Neural cell (in vitro differentiated cells): ENCODE results near the gene SELENOW. TPM values are rescaled to one million over a fixed set of nuclear protein-coding genes. Genes with fewer than 3 reads are reported as not detected.

Source experiments
- H2AFZ ChIP-seq: fragments of 200-600, 300-800 bp; sonication (generic), shearing (Covaris generic); 2 replicates; pipeline ENCODE4 v1.6.0; 2014; ENCODE audit warnings: low read depth, mild to moderate bottlenecking, antibody characterized with exemption, low read length, moderate library complexity
- H3F3A ChIP-seq: fragments of 200-600 bp; shearing (Covaris generic); 2 replicates; pipeline ENCODE4 v1.6.1; 2016; ENCODE audit warnings: mild to moderate bottlenecking, moderate library complexity, mixed read lengths, antibody characterized with exemption, low read length; ENCODE audit not compliant: insufficient read depth, poor library complexity, severe bottlenecking
- H3K27ac ChIP-seq: fragments of 200-600, 300-800 bp; sonication (generic), shearing (Covaris generic); 2 replicates; pipeline ENCODE4 v1.5.1; 2014; ENCODE audit warnings: mild to moderate bottlenecking, low read length, moderate library complexity
- H3K27me3 ChIP-seq: fragments of 300-800, 200-600 bp; sonication (generic), shearing (Covaris generic); 2 replicates; pipeline ENCODE4 v1.6.0; 2014; ENCODE audit warnings: mild to moderate bottlenecking, low read depth, low read length, moderate library complexity; ENCODE audit not compliant: insufficient read depth
- H3K36me3 ChIP-seq: fragments of 300-800, 200-600 bp; sonication (generic), shearing (Covaris generic); 2 replicates; pipeline ENCODE4 v1.5.1; 2014; ENCODE audit warnings: mild to moderate bottlenecking, antibody characterized with exemption, low read length, moderate library complexity; ENCODE audit not compliant: insufficient read depth
- H3K4me2 ChIP-seq: fragments of 300-800, 200-600 bp; sonication (generic), shearing (Covaris generic); 2 replicates; pipeline ENCODE4 v1.6.0; 2014; ENCODE audit warnings: mild to moderate bottlenecking, low read length
- H3K4me3 ChIP-seq: fragments of 300-800, 200-600 bp; sonication (generic), shearing (Covaris generic); 2 replicates; pipeline ENCODE4 v1.5.1; 2014; ENCODE audit warnings: mild to moderate bottlenecking, low read length, moderate library complexity
- H3K79me2 ChIP-seq: fragments of 200-600 bp; shearing (Covaris generic); replicated peaks from 2 replicates; pipeline ENCODE4 v1.6.0; 2014; ENCODE audit warnings: mild to moderate bottlenecking, low read length, moderate library complexity; ENCODE audit not compliant: insufficient read depth
- H3K9ac ChIP-seq: fragments of 300-800, 200-600 bp; sonication (generic), shearing (Covaris generic); 2 replicates; pipeline ENCODE4 v1.6.1; 2016; ENCODE audit warnings: mild to moderate bottlenecking, low read length, mixed read lengths
- H3K9me2 ChIP-seq: fragments of 200-600 bp; shearing (Covaris generic); 2 replicates; pipeline ENCODE4 v1.6.1; 2016; ENCODE audit warnings: mild to moderate bottlenecking, low read length, mixed read lengths; ENCODE audit not compliant: insufficient read depth
- H3K9me3 ChIP-seq: fragments of 200-600, 300-800 bp; sonication (generic), shearing (Covaris generic); 2 replicates; pipeline ENCODE4 v1.6.1; 2016; ENCODE audit warnings: mild to moderate bottlenecking, mixed run types, low read length, moderate library complexity, mixed read lengths
- H4K20me1 ChIP-seq: fragments of 200-600 bp; shearing (Covaris generic); 2 replicates; pipeline ENCODE4 v1.6.1; 2016; ENCODE audit warnings: mild to moderate bottlenecking, mixed run types; ENCODE audit not compliant: insufficient read depth
- EP300 ChIP-seq: fragments of 450-650 bp; conservative IDR thresholded peaks from 2 replicates; pipeline ENCODE4 v1.6.1; 2014; ENCODE audit warnings: antibody characterized with exemption, mild to moderate bottlenecking, moderate library complexity; ENCODE audit not compliant: poor library complexity, severe bottlenecking
- EZH2 ChIP-seq: fragments of 200-600, 300-800 bp; shearing (Covaris generic), sonication (generic); IDR thresholded peaks from 2 replicates; pipeline ENCODE4 v1.6.1; 2014; ENCODE audit warnings: antibody characterized with exemption, low read length, borderline replicate concordance, mild to moderate bottlenecking; ENCODE audit not compliant: insufficient read depth, poor library complexity, severe bottlenecking
- MXI1 ChIP-seq: fragments of 450-650 bp; conservative IDR thresholded peaks from 2 replicates; pipeline ENCODE4 v1.6.1; 2014; ENCODE audit warnings: antibody characterized with exemption, mild to moderate bottlenecking; ENCODE audit not compliant: poor library complexity, severe bottlenecking
- POLR2AphosphoS5 ChIP-seq: IDR thresholded peaks from 2 replicates; pipeline ENCODE4 v1.6.1; 2012
- RAD21 ChIP-seq: fragments of 450-650 bp; conservative IDR thresholded peaks from 2 replicates; pipeline ENCODE4 v1.6.1; 2014; ENCODE audit warnings: antibody characterized with exemption, mild to moderate bottlenecking, moderate library complexity
- SMC3 ChIP-seq: fragments of 450-650 bp; conservative IDR thresholded peaks from 2 replicates; pipeline ENCODE4 v1.6.1; 2014; ENCODE audit warnings: antibody characterized with exemption, mild to moderate bottlenecking, moderate library complexity; ENCODE audit not compliant: poor library complexity
- TAF1 ChIP-seq: IDR thresholded peaks from 2 replicates; pipeline ENCODE4 v1.6.1; 2012; ENCODE audit warnings: low read depth
- polyA plus RNA-seq: library from polyadenylated mRNA; depleted of rRNA; stranded (reverse); fragments of >200 nt; gene quantifications from 2 replicates; pipeline ENCODE4 v1.2.3, GENCODE V29; 2014
- TF ChIP-seq, protein P1 (sequence below): fragments of 450-650 bp; IDR thresholded peaks from 2 replicates; pipeline ENCODE4 v1.5.1; 2014; ENCODE audit warnings: antibody characterized with exemption, mild to moderate bottlenecking, moderate library complexity; ENCODE audit not compliant: poor library complexity, severe bottlenecking
- TF ChIP-seq, protein P2 (sequence below): IDR thresholded peaks from 2 replicates; pipeline ENCODE4 v1.6.1; 2012; ENCODE audit warnings: borderline replicate concordance

Gene SELENOW
- polyA plus RNA-seq, 1 donor from 2014 or later: 811 TPM

DNA sequence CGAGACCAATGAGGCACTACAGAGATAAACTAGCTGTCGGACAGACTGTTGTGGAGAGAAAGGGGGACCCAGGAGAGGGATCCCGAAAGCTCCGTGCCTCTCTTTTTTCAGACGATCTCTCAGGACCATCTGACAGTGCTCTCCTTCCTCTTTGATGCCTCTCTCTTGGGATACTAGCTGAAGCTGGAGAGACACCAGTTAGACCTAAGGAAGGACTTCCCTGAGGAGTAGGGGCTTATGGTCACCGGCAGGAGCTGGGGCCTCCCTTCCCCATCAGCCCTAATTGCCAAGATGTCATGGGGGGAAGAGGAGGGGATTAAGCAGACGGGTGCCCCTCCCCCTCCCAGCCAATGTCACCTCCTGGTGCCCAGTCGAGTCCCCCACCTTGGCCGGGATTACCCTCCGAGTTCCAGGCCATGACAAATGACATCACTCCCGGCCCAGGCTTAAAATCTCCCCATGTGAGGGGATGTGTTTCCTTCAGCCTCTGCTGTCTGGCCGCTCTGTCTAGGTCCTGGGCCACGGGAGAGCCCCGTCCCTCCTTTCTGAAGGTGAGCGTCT is 43.0 kb downstream of the SELENOW start, which contains the start of gene CRX:
Gene CRX, plus strand, starts transcription at position 478 of the 561 bp plus-strand sequence. CDS start 12,507 bp downstream, outside the sequence.
- Histone ChIP-seq H2AFZ (no peak within 1 kb of the TSS), H3K4me3 (no peak within 1 kb of the TSS), H3K9me2 (no peaks in the 10 kb centered on the region), H4K20me1 (no peaks in the 10 kb centered on the region), H3K27ac (no peak within 1 kb of the TSS), H3K79me2 (no peaks in the 10 kb centered on the region), H3K27me3 (no peaks in the 10 kb centered on the region), H3K9ac (no peak within 1 kb of the TSS), H3K4me2 (no peak within 1 kb of the TSS), H3K9me3 (no peaks in the 10 kb centered on the region), H3K36me3 (no peaks in the 10 kb centered on the region), H3F3A (no peaks in the 10 kb centered on the region)
- TF ChIP-seq POLR2AphosphoS5: no peak

DNA sequence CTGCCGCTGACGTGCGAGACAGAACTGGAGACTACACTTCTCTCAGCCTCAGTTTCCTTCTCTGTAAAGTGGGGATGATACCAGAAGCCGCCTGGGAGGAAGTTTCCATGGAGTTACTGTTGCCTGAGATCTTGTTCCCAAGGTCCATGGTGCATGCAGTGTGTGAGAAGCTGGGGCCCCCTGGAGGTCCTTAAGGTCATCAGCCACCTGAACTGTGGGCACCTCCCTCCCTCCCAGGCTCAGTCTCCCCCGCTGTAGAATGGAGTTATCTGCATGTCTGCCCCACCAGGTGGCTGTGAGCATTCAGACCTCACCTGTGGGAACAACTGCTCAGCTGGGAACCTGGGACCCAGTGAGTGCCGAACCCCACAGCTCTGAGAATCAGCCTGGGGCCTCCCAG is 45.9 kb downstream of the SELENOW start:
- Histone ChIP-seq H3K4me2 (no peak overlapping the region), H3K27ac (no peak overlapping the region)
- TF ChIP-seq EP300 (no peak), RAD21 (no peak), POLR2AphosphoS5 (no peak), SMC3 (no peak), TAF1 (no peak)

DNA sequence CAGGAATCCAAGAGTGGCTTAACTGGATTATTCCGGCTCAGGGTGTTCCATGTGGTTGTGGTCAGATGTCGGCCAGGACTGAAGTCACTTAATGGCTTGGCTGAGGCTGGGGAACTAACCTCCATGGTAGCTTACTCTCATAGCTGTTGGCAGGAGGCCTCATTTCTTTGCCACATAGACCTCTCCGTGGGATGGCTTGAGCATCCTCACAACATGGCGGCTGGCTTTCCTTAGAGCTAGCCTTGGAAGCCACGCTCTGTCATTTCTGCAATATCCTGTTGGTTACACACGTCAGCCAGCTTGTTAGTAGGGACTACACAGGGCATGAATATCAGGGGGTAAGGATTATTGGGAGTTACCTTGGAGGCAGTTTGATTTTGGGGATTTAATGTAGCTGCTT is 48.3 kb downstream of the SELENOW start:
- no peaks in the 10 kb centered on the region for H4K20me1 ChIP-seq
- H3K27ac ChIP-seq: no peak overlapping the region
- no peaks in the 10 kb centered on the region for H3F3A ChIP-seq
- H3K9ac ChIP-seq: no peak overlapping the region
- no peaks in the 10 kb centered on the region for H3K9me2 ChIP-seq
- TF ChIP-seq EZH2 (no peak), MXI1 (no peak), EP300 (no peak), POLR2AphosphoS5 (no peak), TAF1 (no peak)
- TF ChIP-seq, protein P1, sequence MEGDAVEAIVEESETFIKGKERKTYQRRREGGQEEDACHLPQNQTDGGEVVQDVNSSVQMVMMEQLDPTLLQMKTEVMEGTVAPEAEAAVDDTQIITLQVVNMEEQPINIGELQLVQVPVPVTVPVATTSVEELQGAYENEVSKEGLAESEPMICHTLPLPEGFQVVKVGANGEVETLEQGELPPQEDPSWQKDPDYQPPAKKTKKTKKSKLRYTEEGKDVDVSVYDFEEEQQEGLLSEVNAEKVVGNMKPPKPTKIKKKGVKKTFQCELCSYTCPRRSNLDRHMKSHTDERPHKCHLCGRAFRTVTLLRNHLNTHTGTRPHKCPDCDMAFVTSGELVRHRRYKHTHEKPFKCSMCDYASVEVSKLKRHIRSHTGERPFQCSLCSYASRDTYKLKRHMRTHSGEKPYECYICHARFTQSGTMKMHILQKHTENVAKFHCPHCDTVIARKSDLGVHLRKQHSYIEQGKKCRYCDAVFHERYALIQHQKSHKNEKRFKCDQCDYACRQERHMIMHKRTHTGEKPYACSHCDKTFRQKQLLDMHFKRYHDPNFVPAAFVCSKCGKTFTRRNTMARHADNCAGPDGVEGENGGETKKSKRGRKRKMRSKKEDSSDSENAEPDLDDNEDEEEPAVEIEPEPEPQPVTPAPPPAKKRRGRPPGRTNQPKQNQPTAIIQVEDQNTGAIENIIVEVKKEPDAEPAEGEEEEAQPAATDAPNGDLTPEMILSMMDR: no peak
- TF ChIP-seq, protein P2, sequence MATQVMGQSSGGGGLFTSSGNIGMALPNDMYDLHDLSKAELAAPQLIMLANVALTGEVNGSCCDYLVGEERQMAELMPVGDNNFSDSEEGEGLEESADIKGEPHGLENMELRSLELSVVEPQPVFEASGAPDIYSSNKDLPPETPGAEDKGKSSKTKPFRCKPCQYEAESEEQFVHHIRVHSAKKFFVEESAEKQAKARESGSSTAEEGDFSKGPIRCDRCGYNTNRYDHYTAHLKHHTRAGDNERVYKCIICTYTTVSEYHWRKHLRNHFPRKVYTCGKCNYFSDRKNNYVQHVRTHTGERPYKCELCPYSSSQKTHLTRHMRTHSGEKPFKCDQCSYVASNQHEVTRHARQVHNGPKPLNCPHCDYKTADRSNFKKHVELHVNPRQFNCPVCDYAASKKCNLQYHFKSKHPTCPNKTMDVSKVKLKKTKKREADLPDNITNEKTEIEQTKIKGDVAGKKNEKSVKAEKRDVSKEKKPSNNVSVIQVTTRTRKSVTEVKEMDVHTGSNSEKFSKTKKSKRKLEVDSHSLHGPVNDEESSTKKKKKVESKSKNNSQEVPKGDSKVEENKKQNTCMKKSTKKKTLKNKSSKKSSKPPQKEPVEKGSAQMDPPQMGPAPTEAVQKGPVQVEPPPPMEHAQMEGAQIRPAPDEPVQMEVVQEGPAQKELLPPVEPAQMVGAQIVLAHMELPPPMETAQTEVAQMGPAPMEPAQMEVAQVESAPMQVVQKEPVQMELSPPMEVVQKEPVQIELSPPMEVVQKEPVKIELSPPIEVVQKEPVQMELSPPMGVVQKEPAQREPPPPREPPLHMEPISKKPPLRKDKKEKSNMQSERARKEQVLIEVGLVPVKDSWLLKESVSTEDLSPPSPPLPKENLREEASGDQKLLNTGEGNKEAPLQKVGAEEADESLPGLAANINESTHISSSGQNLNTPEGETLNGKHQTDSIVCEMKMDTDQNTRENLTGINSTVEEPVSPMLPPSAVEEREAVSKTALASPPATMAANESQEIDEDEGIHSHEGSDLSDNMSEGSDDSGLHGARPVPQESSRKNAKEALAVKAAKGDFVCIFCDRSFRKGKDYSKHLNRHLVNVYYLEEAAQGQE: no peak
- H3K79me2 ChIP-seq: no peaks in the 10 kb centered on the region
- no peaks in the 10 kb centered on the region for H3K27me3 ChIP-seq
- H3K4me3 ChIP-seq: no peak overlapping the region
- H2AFZ ChIP-seq: no peak overlapping the region
- no peaks in the 10 kb centered on the region for H3K9me3 ChIP-seq
- H3K36me3 ChIP-seq: no peaks in the 10 kb centered on the region
- H3K4me2 ChIP-seq: no peak overlapping the region

More for the DNA sequence above, 45.9 kb downstream of the SELENOW start:
- H3K36me3 ChIP-seq: no peaks in the 10 kb centered on the region
- H3K9me3 ChIP-seq: no peaks in the 10 kb centered on the region
- no peak overlapping the region for H3K4me3 ChIP-seq
- H3K79me2 ChIP-seq: no peaks in the 10 kb centered on the region
- H4K20me1 ChIP-seq: no peaks in the 10 kb centered on the region
- no peaks in the 10 kb centered on the region for H3F3A ChIP-seq
- no peaks in the 10 kb centered on the region for H3K9me2 ChIP-seq
- H2AFZ ChIP-seq: no peak overlapping the region
- H3K9ac ChIP-seq: no peak overlapping the region
- no peaks in the 10 kb centered on the region for H3K27me3 ChIP-seq
